ENCODE results near the gene IQGAP2.

DNA sequence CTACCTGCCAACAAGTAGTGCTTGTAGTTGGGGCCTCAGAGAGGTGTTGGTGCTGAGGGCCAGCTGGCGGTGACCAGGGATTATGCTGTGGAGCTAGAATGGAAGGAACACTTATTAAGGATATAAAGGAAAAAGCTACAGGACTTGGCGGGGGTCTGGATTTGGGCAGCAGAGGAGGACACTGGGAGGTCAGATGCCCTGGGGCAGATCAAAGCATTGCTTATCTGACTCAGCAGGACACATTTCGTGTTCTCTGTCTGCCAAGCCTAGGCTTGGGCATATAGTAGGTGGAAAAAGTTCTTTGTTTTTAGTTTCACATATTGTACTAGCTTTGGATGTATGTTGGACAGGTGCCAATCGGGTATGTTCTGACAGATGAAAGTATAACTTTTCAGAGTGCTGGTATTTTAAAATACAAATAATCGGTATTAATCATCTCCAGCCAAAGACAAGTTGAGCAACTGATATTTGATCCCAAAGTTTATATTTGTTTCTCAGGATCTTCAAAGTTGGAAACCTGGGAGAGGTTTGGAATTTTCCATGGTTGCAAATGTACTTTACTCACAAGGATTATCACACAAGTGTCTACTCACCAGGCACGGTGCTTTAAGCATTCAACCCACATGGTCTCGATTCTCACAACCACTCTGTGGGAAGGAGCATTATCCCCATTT is 69.4 kb downstream of the IQGAP2 start:
- TF ChIP-seq CHD4 (IDR thresholded peaks at IDR 0.05; ENCODE audit: insufficient read depth, insufficient replicate concordance, low read depth, low read length, poor library complexity, severe bottlenecking) (no peak), SREBF2 (CRISPR knock-in tag; IDR thresholded peaks at IDR 0.05) (no peak), NR1H2 (CRISPR knock-in tag; IDR thresholded peaks at IDR 0.05) (no peak), GATA2 (CRISPR knock-in tag; IDR thresholded peaks at IDR 0.05) (no peak), FOSL1 (tag; conservative IDR thresholded peaks at IDR 0.05) (no peak)
- TF ChIP-seq, protein P1, sequence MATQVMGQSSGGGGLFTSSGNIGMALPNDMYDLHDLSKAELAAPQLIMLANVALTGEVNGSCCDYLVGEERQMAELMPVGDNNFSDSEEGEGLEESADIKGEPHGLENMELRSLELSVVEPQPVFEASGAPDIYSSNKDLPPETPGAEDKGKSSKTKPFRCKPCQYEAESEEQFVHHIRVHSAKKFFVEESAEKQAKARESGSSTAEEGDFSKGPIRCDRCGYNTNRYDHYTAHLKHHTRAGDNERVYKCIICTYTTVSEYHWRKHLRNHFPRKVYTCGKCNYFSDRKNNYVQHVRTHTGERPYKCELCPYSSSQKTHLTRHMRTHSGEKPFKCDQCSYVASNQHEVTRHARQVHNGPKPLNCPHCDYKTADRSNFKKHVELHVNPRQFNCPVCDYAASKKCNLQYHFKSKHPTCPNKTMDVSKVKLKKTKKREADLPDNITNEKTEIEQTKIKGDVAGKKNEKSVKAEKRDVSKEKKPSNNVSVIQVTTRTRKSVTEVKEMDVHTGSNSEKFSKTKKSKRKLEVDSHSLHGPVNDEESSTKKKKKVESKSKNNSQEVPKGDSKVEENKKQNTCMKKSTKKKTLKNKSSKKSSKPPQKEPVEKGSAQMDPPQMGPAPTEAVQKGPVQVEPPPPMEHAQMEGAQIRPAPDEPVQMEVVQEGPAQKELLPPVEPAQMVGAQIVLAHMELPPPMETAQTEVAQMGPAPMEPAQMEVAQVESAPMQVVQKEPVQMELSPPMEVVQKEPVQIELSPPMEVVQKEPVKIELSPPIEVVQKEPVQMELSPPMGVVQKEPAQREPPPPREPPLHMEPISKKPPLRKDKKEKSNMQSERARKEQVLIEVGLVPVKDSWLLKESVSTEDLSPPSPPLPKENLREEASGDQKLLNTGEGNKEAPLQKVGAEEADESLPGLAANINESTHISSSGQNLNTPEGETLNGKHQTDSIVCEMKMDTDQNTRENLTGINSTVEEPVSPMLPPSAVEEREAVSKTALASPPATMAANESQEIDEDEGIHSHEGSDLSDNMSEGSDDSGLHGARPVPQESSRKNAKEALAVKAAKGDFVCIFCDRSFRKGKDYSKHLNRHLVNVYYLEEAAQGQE (IDR thresholded peaks at IDR 0.05; ENCODE audit: borderline replicate concordance), result no peak
- TF ChIP-seq, protein P1 (CRISPR knock-in tag; IDR thresholded peaks at IDR 0.05; ENCODE audit: low read depth), result no peak
- TF ChIP-seq, protein P2, sequence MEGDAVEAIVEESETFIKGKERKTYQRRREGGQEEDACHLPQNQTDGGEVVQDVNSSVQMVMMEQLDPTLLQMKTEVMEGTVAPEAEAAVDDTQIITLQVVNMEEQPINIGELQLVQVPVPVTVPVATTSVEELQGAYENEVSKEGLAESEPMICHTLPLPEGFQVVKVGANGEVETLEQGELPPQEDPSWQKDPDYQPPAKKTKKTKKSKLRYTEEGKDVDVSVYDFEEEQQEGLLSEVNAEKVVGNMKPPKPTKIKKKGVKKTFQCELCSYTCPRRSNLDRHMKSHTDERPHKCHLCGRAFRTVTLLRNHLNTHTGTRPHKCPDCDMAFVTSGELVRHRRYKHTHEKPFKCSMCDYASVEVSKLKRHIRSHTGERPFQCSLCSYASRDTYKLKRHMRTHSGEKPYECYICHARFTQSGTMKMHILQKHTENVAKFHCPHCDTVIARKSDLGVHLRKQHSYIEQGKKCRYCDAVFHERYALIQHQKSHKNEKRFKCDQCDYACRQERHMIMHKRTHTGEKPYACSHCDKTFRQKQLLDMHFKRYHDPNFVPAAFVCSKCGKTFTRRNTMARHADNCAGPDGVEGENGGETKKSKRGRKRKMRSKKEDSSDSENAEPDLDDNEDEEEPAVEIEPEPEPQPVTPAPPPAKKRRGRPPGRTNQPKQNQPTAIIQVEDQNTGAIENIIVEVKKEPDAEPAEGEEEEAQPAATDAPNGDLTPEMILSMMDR (IDR thresholded peaks at IDR 0.05 in 2 of 3, conservative IDR thresholded peaks at IDR 0.05 in 1 of 3; ENCODE audit: insufficient read depth in 2 of 3, low read depth in 1 of 3, low read length in 3 of 3), result no peak
- TF ChIP-seq, protein P3, sequence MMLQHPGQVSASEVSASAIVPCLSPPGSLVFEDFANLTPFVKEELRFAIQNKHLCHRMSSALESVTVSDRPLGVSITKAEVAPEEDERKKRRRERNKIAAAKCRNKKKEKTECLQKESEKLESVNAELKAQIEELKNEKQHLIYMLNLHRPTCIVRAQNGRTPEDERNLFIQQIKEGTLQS (IDR thresholded peaks at IDR 0.05), result no peak
- TF ChIP-seq, protein P3 (CRISPR knock-in tag; conservative IDR thresholded peaks at IDR 0.05), result no peak
- TF ChIP-seq, protein P4, sequence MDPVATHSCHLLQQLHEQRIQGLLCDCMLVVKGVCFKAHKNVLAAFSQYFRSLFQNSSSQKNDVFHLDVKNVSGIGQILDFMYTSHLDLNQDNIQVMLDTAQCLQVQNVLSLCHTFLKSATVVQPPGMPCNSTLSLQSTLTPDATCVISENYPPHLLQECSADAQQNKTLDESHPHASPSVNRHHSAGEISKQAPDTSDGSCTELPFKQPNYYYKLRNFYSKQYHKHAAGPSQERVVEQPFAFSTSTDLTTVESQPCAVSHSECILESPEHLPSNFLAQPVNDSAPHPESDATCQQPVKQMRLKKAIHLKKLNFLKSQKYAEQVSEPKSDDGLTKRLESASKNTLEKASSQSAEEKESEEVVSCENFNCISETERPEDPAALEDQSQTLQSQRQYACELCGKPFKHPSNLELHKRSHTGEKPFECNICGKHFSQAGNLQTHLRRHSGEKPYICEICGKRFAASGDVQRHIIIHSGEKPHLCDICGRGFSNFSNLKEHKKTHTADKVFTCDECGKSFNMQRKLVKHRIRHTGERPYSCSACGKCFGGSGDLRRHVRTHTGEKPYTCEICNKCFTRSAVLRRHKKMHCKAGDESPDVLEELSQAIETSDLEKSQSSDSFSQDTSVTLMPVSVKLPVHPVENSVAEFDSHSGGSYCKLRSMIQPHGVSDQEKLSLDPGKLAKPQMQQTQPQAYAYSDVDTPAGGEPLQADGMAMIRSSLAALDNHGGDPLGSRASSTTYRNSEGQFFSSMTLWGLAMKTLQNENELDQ (CRISPR knock-in tag; IDR thresholded peaks at IDR 0.05; ENCODE audit: borderline replicate concordance), result no peak
